GM21526 (cell line): ENCODE data around the gene ST6GALNAC4.
A peak's percentile ranks its signal among the peaks of the same experiment; 100 is the strongest.

Experiments used
- ATAC-seq: cut with Tn5 transposase; IDR thresholded peaks from one replicate; pipeline ENCODE4 v1.9.1; 2021; ENCODE audit warnings: moderate library complexity; ENCODE audit not compliant: unreplicated experiment, low FRiP score

Gene ST6GALNAC4

GRCh38 chr9:127915801-127916719, 781 bp downstream of the ST6GALNAC4 start:
- ATAC-seq = no peak

- no peak for ATAC-seq
These were observed 1.5 kb downstream of the ST6GALNAC4 start for GRCh38 chr9:127915325-127915752.

DNA sequence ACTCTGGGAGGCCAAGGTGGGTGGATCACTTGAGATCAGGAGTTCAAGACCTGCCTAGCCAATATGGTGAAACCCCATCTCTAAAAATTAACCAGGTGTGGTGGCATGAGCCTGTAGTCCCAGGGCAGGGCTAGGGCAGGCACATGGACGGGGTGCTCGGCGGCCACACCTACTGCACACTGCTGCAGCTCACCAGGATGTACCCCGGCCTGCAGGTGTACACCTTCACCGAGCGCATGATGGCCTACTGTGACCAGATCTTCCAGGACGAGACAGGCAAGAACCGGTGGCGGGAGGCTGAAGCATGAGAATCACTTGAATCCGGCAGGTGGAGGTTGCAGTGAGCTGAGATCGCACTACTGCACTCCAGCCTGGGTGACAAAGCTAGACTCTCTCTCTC, 3.2 kb downstream of the ST6GALNAC4 start:
- ATAC-seq = no peak

GRCh38 chr9:127912882-127913281, 4.0 kb downstream of the ST6GALNAC4 start:
- no peak for ATAC-seq

DNA sequence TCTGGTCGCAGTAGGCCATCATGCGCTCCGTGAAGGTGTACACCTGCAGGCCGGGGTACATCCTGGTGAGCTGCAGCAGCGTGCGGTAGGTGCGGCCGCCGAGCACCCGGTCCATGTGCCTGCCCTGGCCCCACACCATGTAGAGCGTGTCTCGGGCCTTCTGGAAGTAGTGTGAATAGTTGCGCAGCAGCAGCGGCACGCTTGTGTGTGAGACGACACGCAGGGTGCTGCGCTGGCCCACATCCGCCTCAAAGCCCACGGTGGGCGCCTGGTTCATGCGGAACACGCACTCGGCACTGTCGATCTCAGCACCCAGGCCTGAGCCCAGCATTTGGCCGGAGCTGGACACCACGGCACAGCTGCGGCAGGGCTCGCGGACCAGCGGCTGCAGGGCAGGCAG, 4.5 kb downstream of the ST6GALNAC4 start:
- no peak for ATAC-seq

DNA sequence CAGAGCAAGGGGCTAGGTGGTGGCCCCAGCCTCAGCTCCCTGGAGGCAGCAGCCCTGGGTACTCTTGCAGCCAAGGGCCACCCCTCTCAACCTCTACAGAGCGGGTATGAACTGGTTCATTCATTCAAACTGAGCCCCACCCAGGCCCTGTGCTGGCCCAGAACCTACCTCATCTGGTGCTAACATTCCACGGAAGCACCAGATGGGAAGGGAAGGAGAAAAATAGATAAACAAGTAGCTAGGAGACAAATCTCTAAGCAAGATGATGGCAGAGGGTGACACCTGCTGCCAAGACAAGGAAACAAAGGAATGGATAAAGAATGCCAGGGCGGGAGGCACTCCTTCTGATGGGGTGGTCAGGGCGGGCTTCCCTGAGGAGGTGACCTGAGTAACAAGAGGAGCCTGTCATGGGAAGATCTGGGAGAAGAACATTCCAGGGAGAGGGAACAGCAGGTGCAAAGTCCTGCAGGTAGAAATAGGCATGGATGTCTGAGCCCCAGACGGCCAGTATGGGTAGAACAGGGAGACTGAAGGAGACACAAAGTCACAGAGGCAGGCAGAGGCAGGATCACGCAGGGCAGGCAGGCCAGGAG, 6.1 kb downstream of the ST6GALNAC4 start:
- no peak for ATAC-seq

GRCh38 chr9:127909839-127910273, 7.0 kb downstream of the ST6GALNAC4 start:
- ATAC-seq = no peak

GRCh38 chr9:127908660-127908926, 8.2 kb downstream of the ST6GALNAC4 start:
- no peak for ATAC-seq

DNA sequence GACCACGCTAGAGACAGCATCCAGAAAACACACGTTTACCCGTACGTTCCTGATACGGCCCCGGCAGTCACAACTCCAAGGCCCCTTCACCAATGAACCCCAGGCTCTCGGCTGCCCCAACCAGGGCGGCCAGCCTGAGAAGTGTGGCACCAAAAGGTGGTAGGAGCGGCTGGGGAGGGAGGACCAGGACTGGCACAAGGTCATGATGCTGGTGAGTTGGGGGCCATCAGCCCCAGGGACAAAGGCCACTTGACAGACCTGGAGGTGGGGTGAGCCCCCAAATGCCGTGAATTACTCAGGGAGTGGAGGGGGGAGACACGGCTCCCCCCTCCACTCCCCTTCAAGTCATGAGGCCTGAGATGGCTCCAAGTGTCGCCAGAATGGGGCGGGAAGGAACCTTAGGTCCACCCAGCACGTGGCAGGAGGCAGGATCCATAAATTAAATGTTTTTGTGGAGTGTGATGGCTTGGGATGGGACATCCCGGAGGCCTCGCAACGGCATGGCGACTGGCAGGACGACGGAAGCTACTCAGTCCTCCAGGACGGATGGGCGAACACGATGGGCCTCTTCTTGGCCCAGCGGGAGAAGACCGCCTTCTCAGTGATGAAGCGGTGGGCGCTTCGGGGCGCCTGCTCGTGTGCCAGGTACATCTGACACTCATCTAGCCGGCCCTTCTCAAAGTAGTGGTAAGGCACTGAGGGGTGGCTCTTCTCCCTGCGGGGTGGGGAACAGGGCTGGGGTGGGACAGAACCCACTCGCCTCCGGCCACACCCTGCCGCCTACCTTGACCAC, 8.8 kb downstream of the ST6GALNAC4 start:
- ATAC-seq = no peak

GRCh38 chr9:127905788-127906191, 11.1 kb downstream of the ST6GALNAC4 start:
- ATAC-seq = no peak

GRCh38 chr9:127905004-127905728, 11.7 kb downstream of the ST6GALNAC4 start:
- ATAC-seq = no peak

DNA sequence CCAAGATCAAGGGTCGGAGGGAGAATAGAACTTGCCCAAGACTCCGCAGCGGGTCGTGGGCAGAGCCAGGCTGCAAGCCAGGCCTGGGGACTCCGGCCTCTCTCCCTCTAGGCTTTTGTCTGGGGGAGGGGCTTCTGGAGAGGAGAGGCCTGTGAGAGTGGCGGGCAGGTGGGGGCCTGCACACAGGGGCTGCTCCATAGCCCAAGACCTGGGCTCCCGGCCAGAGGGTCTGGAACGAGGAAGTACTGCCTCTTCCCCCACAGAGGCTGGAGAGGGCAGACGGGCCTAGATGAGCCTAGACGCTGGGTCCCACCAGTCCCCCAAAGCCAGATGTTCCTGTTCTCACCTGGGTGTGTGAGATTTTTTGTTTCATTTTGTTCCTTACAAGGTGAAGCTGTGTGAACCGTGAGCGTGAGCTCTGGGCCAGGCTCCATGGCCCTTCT, 12.3 kb downstream of the ST6GALNAC4 start:
- ATAC-seq = no peak

- ATAC-seq = no peak
These were observed 13.0 kb downstream of the ST6GALNAC4 start for GRCh38 chr9:127903557-127904475.

- ATAC-seq = peak; percentile 52
These were observed 17.5 kb downstream of the ST6GALNAC4 start, which contains the start of gene ST6GALNAC6 for GRCh38 chr9:127899128-127899943. TSS of gene ST6GALNAC6 (minus strand) at chr9:127899603. CDS start at chr9:127897981, 1,622 bp downstream.

GRCh38 chr9:127898433-127899127, 18.3 kb downstream of the ST6GALNAC4 start:
- no peak for ATAC-seq

- no peak for ATAC-seq
These were observed 19.6 kb downstream of the ST6GALNAC4 start for GRCh38 chr9:127897193-127897692.

GRCh38 chr9:127896395-127897192, 20.2 kb downstream of the ST6GALNAC4 start:
- no peak for ATAC-seq
